ENCODE results near the gene CERS1.

Gene CERS1

GRCh38 chr19:18828786-18829185, 67.2 kb downstream of the CERS1 start:
- Histone ChIP-seq H3K4me1 (ENCODE audit: control insufficient read depth in 5 of 5, insufficient read depth in 5 of 5, low read length in 5 of 5) (peaks cover 2 to 19% (median 17%) of the 10 kb centered on the region in 5 donors), H3K27me3 (ENCODE audit: control insufficient read depth in 5 of 5, insufficient read depth in 4 of 5, low read length in 5 of 5) (no peaks in the 10 kb centered on the region), H3K4me3 (ENCODE audit: low read depth in 1 of 5, low read length in 5 of 5) (no peak overlapping the region), H3K9me3 (ENCODE audit: control insufficient read depth in 5 of 5, low read length in 5 of 5) (peaks cover 0 to 11% (median 8%) of the 10 kb centered on the region in 5 donors), H3K36me3 (ENCODE audit: control insufficient read depth in 5 of 5, insufficient read depth in 5 of 5, low read length in 5 of 5) (no peaks in the 10 kb centered on the region), H3K9ac (ENCODE audit: low read length in 5 of 5) (peak overlapping the region in 1 of 5 donors; percentile 14), H3K27ac (ENCODE audit: low read depth, low read length) (no peak overlapping the region)

Data from subcutaneous abdominal adipose tissue (tissue), 5 donors.